GM12878 (cell line): ENCODE data around the gene LYPD5.

Source experiments
- BCL11A ChIP-seq: IDR thresholded peaks from 2 replicates; pipeline ENCODE4 v1.6.1; 2011; ENCODE audit warnings: low read depth, low read length
- CHD2 ChIP-seq: IDR thresholded peaks from 2 replicates; pipeline ENCODE4 v1.6.1; 2011; ENCODE audit warnings: low read depth, low read length, improper control_type of control experiment, borderline replicate concordance
- CTCF ChIP-seq, 3 experiments: IDR thresholded peaks in 2 of 3; conservative IDR thresholded peaks in 1 of 3; 2 replicates each; pipeline ENCODE4 v1.5.1; 2011; ENCODE audit warnings: low read depth in 3 of 3, low read length in 3 of 3, mild to moderate bottlenecking in 3 of 3, control low read depth in 2 of 3, moderate library complexity in 2 of 3, inconsistent platforms in 1 of 3, mixed read lengths in 1 of 3; ENCODE audit not compliant: control insufficient read depth in 2 of 3, insufficient read depth in 1 of 3; ENCODE audit errors: extremely low read depth in 1 of 3
- EED ChIP-seq: sonication (generic); IDR thresholded peaks from 2 replicates; pipeline ENCODE4 v1.6.1; 2016; ENCODE audit warnings: antibody characterized with exemption, low read depth
- NBN ChIP-seq: fragments of 450-650 bp; IDR thresholded peaks from 2 replicates; pipeline ENCODE4 v1.6.1; 2016
- SUZ12 ChIP-seq: fragments of 200-600 bp; sonication (generic); IDR thresholded peaks from one replicate; pipeline ENCODE4 v1.6.1; 2018; ENCODE audit warnings: antibody characterized with exemption, mild to moderate bottlenecking; ENCODE audit not compliant: unreplicated experiment
- ZSCAN29 ChIP-seq: fragments of 450-650 bp; IDR thresholded peaks from 2 replicates; pipeline ENCODE4 v1.6.1; 2017; ENCODE audit warnings: mild to moderate bottlenecking, moderate library complexity
- TF ChIP-seq, protein P1 (sequence below): fragments of 450-650 bp; formaldehyde crosslinking; IDR thresholded peaks from 2 replicates; pipeline ENCODE4 v1.5.0; 2022; ENCODE audit warnings: mild to moderate bottlenecking, missing genetic modification characterization

DNA sequence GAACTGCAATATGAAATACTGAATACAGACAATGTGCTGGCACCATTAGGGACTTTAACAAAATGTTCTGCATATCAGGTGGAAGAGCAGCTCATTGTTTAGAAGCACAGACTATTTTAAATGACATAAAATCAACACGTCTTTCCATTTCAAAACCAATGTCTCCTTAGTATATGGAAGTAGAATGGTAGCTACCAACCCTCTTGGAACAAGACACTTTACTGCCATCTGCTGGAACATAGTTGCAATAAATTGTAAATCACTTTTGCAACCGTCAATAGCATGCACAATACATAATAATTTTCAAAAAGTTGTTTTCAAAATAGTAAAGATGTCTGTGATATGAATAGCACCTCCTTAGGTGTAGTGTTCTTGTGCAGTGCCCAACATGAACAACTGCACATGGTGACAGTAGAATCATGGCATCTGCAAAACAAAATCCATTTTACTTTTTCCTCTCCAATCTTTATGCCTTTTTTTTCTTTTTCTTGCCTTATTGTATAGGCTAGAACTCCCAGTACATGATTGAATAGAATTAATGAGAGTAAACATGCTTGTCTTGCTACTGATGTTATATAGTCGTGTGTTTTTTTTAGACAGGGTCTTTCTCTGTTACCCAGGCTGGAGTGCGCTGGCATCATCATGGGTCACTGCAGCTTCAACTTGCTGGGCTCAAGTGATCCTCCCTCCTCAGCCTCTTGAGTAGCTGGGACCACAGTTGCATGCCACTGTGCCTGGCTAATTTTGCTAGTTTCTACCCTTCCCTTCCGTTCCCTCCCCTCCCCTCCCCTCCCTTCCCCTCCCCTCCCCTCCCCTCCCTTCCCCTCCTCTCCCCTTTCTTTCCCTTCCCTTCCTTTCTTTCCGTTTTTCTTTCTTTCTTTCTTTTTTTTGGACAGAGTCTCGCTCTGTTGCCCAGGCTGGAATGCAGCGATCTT lies 7.8 kb upstream of the LYPD5 start:
- TF ChIP-seq BCL11A (no peak), SUZ12 (no peak), CTCF (IDR thresholded peaks at IDR 0.05 in 2 of 3, conservative IDR thresholded peaks at IDR 0.05 in 1 of 3; ENCODE audit: control insufficient read depth in 2 of 3, extremely low read depth in 1 of 3, insufficient read depth in 1 of 3, low read depth in 3 of 3, low read length in 3 of 3) (peak; percentile 36 to 76 (median 54); a peak in 4 of 6 replicates), CHD2 (no peak), EED (no peak), ZSCAN29 (no peak), NBN (no peak)
- TF ChIP-seq, protein P1, sequence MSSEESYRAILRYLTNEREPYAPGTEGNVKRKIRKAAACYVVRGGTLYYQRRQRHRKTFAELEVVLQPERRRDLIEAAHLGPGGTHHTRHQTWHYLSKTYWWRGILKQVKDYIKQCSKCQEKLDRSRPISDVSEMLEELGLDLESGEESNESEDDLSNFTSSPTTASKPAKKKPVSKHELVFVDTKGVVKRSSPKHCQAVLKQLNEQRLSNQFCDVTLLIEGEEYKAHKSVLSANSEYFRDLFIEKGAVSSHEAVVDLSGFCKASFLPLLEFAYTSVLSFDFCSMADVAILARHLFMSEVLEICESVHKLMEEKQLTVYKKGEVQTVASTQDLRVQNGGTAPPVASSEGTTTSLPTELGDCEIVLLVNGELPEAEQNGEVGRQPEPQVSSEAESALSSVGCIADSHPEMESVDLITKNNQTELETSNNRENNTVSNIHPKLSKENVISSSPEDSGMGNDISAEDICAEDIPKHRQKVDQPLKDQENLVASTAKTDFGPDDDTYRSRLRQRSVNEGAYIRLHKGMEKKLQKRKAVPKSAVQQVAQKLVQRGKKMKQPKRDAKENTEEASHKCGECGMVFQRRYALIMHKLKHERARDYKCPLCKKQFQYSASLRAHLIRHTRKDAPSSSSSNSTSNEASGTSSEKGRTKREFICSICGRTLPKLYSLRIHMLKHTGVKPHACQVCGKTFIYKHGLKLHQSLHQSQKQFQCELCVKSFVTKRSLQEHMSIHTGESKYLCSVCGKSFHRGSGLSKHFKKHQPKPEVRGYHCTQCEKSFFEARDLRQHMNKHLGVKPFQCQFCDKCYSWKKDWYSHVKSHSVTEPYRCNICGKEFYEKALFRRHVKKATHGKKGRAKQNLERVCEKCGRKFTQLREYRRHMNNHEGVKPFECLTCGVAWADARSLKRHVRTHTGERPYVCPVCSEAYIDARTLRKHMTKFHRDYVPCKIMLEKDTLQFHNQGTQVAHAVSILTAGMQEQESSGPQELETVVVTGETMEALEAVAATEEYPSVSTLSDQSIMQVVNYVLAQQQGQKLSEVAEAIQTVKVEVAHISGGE (CRISPR knock-in tag): no peak
